GM18526 (cell line): ENCODE results near the gene ADSL.

Experiments
- POLR2A ChIP-seq: IDR thresholded peaks from 3 replicates; pipeline ENCODE4 v1.6.1; 2011; ENCODE audit not compliant: insufficient read length; ENCODE audit errors: extremely low read depth

Gene ADSL

GRCh38 chr22:40342521-40342920 lies 3.8 kb upstream of the ADSL start:
- no peak for TF ChIP-seq POLR2A

GRCh38 chr22:40345271-40345670 lies 1.0 kb upstream of the ADSL start:
- TF ChIP-seq POLR2A: no peak

- TF ChIP-seq POLR2A: no peak
Observed at GRCh38 chr22:40345815-40346184, 500 bp upstream of the ADSL start.

- no peak for TF ChIP-seq POLR2A
Observed at GRCh38 chr22:40347300-40347699, 1.0 kb downstream of the ADSL start.

GRCh38 chr22:40348025-40348658 lies 1.8 kb downstream of the ADSL start:
- no peak for TF ChIP-seq POLR2A

GRCh38 chr22:40352763-40353162 lies 6.5 kb downstream of the ADSL start:
- no peak for TF ChIP-seq POLR2A

GRCh38 chr22:40361100-40361499 lies 14.8 kb downstream of the ADSL start:
- TF ChIP-seq POLR2A: no peak

- no peak for TF ChIP-seq POLR2A
Observed at GRCh38 chr22:40363059-40363458, 16.8 kb downstream of the ADSL start.

GRCh38 chr22:40364431-40364830 lies 18.1 kb downstream of the ADSL start:
- no peak for TF ChIP-seq POLR2A

GRCh38 chr22:40366068-40366467 lies 19.8 kb downstream of the ADSL start:
- TF ChIP-seq POLR2A: no peak

GRCh38 chr22:40367342-40367741 lies 21.0 kb downstream of the ADSL start:
- TF ChIP-seq POLR2A: no peak

GRCh38 chr22:40368016-40368415 lies 21.7 kb downstream of the ADSL start:
- TF ChIP-seq POLR2A: no peak

- TF ChIP-seq POLR2A: no peak
Observed at GRCh38 chr22:40368836-40369235, 22.5 kb downstream of the ADSL start.

- TF ChIP-seq POLR2A: no peak
Observed at GRCh38 chr22:40374567-40374966, 28.3 kb downstream of the ADSL start.

GRCh38 chr22:40376149-40376548 lies 29.8 kb downstream of the ADSL start:
- TF ChIP-seq POLR2A: no peak

- TF ChIP-seq POLR2A: no peak
Observed at GRCh38 chr22:40377931-40378330, 31.6 kb downstream of the ADSL start.

- TF ChIP-seq POLR2A: no peak
Observed at GRCh38 chr22:40381461-40381860, 35.2 kb downstream of the ADSL start.
